Tibial artery (tissue), 4 donors: ENCODE results near the gene IL1RAP.
"Not testable (repeated sequence)": the region's sequence is repeated elsewhere in the genome, so short reads cannot be mapped to it uniquely, and the experiment has no call there.

Experiments used
- DNase-seq, 2 donors: peaks; one replicate each; pipeline ENCODE4 v3.0.0-alpha.2; 2019
- H3K27ac ChIP-seq, 2 donors: fragments of 200-600 bp; sonication (generic) in 1 of 2; 1 replicate in 1 of 2; 2 replicates in 1 of 2; pipeline ENCODE4 v1.5.1; 2018 to 2019; ENCODE audit warnings: mild to moderate bottlenecking in 1 of 2
- H3K27me3 ChIP-seq, 2 donors: fragments of 200-600 bp; sonication (generic) in 1 of 2; one replicate each; pipeline versions ENCODE4 v1.5.1 to v1.6.0; 2016 to 2019
- H3K36me3 ChIP-seq, 3 donors: fragments of 200-600 bp; sonication (generic) in 2 of 3; one replicate each; pipeline ENCODE4 v1.5.1; 2016 to 2019; ENCODE audit warnings: mild to moderate bottlenecking in 2 of 3
- H3K4me1 ChIP-seq, 4 donors: fragments of 200-600 bp; sonication (generic) in 2 of 4; 1 replicate in 3 of 4; 2 replicates in 1 of 4; pipeline ENCODE4 v1.5.1; 2016 to 2019
- H3K4me3 ChIP-seq, 2 donors: fragments of 200-600 bp; sonication (generic) in 1 of 2; 1 replicate in 1 of 2; 2 replicates in 1 of 2; pipeline ENCODE4 v1.5.1; 2018 to 2019; ENCODE audit warnings: mild to moderate bottlenecking in 2 of 2
- H3K9me3 ChIP-seq, 3 donors: fragments of 200-600 bp; sonication (generic) in 1 of 3; one replicate each; pipeline ENCODE4 v1.5.1; 2016 to 2019
- intact Hi-C: fragments of 100-400 bp; cut with DNase I; formaldehyde crosslinking; loops from one replicate; pipeline ENCODE4 v1.15.0; 2023; ENCODE audit warnings: low total_unique reads
- TF ChIP-seq, protein P1 (sequence below), 2 experiments: fragments of 200-600 bp in 1 of 2; fragments of 450-650 bp in 1 of 2; IDR thresholded peaks; one replicate each; pipeline ENCODE4 v1.5.1; 2017 to 2019; ENCODE audit warnings: antibody characterized with exemption in 2 of 2, mild to moderate bottlenecking in 1 of 2, moderate library complexity in 1 of 2

IL1RAP gene

GRCh38 chr3:190512666-190513065 lies 1.2 kb upstream of the IL1RAP start:
- peaks cover 0 to 13% (median 6%) of the 10 kb centered on the region in 4 donors for H3K4me1 ChIP-seq
- TF ChIP-seq, protein P1, sequence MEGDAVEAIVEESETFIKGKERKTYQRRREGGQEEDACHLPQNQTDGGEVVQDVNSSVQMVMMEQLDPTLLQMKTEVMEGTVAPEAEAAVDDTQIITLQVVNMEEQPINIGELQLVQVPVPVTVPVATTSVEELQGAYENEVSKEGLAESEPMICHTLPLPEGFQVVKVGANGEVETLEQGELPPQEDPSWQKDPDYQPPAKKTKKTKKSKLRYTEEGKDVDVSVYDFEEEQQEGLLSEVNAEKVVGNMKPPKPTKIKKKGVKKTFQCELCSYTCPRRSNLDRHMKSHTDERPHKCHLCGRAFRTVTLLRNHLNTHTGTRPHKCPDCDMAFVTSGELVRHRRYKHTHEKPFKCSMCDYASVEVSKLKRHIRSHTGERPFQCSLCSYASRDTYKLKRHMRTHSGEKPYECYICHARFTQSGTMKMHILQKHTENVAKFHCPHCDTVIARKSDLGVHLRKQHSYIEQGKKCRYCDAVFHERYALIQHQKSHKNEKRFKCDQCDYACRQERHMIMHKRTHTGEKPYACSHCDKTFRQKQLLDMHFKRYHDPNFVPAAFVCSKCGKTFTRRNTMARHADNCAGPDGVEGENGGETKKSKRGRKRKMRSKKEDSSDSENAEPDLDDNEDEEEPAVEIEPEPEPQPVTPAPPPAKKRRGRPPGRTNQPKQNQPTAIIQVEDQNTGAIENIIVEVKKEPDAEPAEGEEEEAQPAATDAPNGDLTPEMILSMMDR (IDR thresholded peaks at IDR 0.05), result no peak
- no peak overlapping the region for H3K4me3 ChIP-seq
- H3K9me3 ChIP-seq, result no peaks in the 10 kb centered on the region
- intact Hi-C loops, result no loop called here
- DNase-seq, result no peak
- H3K27ac ChIP-seq, result peak overlapping the region in 1 of 2 donors; percentile 82
- no peaks in the 10 kb centered on the region for H3K36me3 ChIP-seq
- H3K27me3 ChIP-seq, result no peaks in the 10 kb centered on the region

GRCh38 chr3:190514413-190515153 lies 698 bp downstream of the IL1RAP start:
- Histone ChIP-seq H3K9me3 (no peaks in the 10 kb centered on the region), H3K27ac (peak overlapping the region; percentile 81 to 82), H3K27me3 (no peaks in the 10 kb centered on the region), H3K36me3 (no peaks in the 10 kb centered on the region), H3K4me3 (peak overlapping the region; percentile 66 to 94), H3K4me1 (peaks cover 0 to 13% (median 6%) of the 10 kb centered on the region in 4 donors)
- intact Hi-C loops, result no loop called here
- DNase-seq, result peak; percentile 58 to 70
- TF ChIP-seq, protein P1 (IDR thresholded peaks at IDR 0.05), result no peak

- H3K4me3 ChIP-seq, result no peak overlapping the region
- DNase-seq, result no peak
- TF ChIP-seq, protein P1 (IDR thresholded peaks at IDR 0.05), result no peak
- H3K9me3 ChIP-seq, result no peaks in the 10 kb centered on the region
- H3K27ac ChIP-seq, result no peak overlapping the region
- H3K36me3 ChIP-seq, result no peaks in the 10 kb centered on the region
- H3K4me1 ChIP-seq, result peaks cover 0 to 13% (median 6%) of the 10 kb centered on the region in 4 donors
- H3K27me3 ChIP-seq, result no peaks in the 10 kb centered on the region
- intact Hi-C loops, result no loop called here
Observed at GRCh38 chr3:190516416-190516815, 2.5 kb downstream of the IL1RAP start.

GRCh38 chr3:190517687-190518086 lies 3.8 kb downstream of the IL1RAP start:
- intact Hi-C loops, result no loop called here
- no peaks in the 10 kb centered on the region for H3K27me3 ChIP-seq
- H3K9me3 ChIP-seq, result no peaks in the 10 kb centered on the region
- H3K27ac ChIP-seq, result no peak overlapping the region
- peaks cover 0 to 13% (median 6%) of the 10 kb centered on the region in 4 donors for H3K4me1 ChIP-seq
- no peak for DNase-seq
- no peaks in the 10 kb centered on the region for H3K36me3 ChIP-seq
- no peak overlapping the region for H3K4me3 ChIP-seq
- TF ChIP-seq, protein P1 (IDR thresholded peaks at IDR 0.05), result no peak

DNA sequence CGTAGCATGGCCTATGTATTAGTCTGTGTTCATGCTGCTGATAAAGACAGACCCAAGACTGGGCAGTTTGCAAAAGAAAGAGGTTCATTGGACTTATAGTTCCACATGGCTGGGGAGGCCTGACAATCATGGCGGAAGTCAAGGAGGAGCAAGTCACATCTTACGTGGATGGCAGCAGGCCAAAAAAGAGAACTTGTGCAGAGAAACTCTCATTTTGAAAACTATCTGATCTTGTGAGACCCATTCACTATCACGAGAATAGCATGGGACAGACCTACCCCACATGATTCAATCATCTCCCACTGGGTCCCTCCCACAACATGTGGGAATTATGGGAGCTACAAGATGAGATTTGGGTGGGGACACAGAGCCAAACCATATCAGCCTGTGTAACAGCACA lies 4.6 kb downstream of the IL1RAP start:
- H3K4me1 ChIP-seq, result peaks cover 0 to 13% (median 6%) of the 10 kb centered on the region in 4 donors
- H3K9me3 ChIP-seq, H3K4me3 ChIP-seq, DNase-seq, H3K36me3 ChIP-seq, H3K27ac ChIP-seq, H3K27me3 ChIP-seq, intact Hi-C loops: not testable (repeated sequence)

GRCh38 chr3:190519886-190520285 lies 6.0 kb downstream of the IL1RAP start:
- H3K36me3 ChIP-seq, result no peaks in the 10 kb centered on the region
- H3K27me3 ChIP-seq, result no peaks in the 10 kb centered on the region
- H3K9me3 ChIP-seq, result no peaks in the 10 kb centered on the region
- no peak overlapping the region for H3K4me3 ChIP-seq
- H3K4me1 ChIP-seq, result peaks cover 0 to 12% (median 6%) of the 10 kb centered on the region in 4 donors
- DNase-seq, result no peak
- intact Hi-C loops, result no loop called here
- TF ChIP-seq, protein P1 (IDR thresholded peaks at IDR 0.05), result no peak
- H3K27ac ChIP-seq, result no peak overlapping the region
